GM23248 (cell line): ENCODE measurements around the gene TMEM80. TPM values are rescaled to one million over a fixed set of nuclear protein-coding genes. Genes with fewer than 3 reads are reported as not detected.

Experiments
- DNase-seq: peaks from one replicate; pipeline ENCODE4 v3.0.0-alpha.2; 2015
- H2AFZ ChIP-seq: fragments of 200-600 bp; sonication (generic); 2 replicates; pipeline ENCODE4 v1.6.1; 2016; ENCODE audit warnings: antibody characterized with exemption
- H3F3A ChIP-seq: fragments of 200-600 bp; sonication (generic); 2 replicates; pipeline ENCODE4 v1.6.1; 2016; ENCODE audit warnings: mild to moderate bottlenecking, antibody characterized with exemption, mixed run types; ENCODE audit not compliant: insufficient read depth
- H3K27ac ChIP-seq: fragments of 200-600 bp; sonication (generic); 2 replicates; pipeline ENCODE4 v1.5.1; 2016; ENCODE audit warnings: mild to moderate bottlenecking
- H3K27me3 ChIP-seq: fragments of 200-600 bp; sonication (generic); replicated peaks from 2 replicates; pipeline ENCODE4 v1.6.1; 2016; ENCODE audit warnings: mild to moderate bottlenecking; ENCODE audit not compliant: insufficient read depth
- H3K36me3 ChIP-seq: fragments of 200-600 bp; sonication (generic); 2 replicates; pipeline ENCODE4 v1.6.1; 2016; ENCODE audit warnings: low read depth, mild to moderate bottlenecking
- H3K4me1 ChIP-seq: fragments of 200-600 bp; sonication (generic); 2 replicates; pipeline ENCODE4 v1.6.1; 2016; ENCODE audit warnings: mild to moderate bottlenecking; ENCODE audit not compliant: insufficient read depth
- H3K4me2 ChIP-seq: fragments of 200-600 bp; sonication (generic); one replicate; pipeline ENCODE4 v1.6.1; 2016; ENCODE audit warnings: mild to moderate bottlenecking; ENCODE audit not compliant: unreplicated experiment
- H3K4me3 ChIP-seq: fragments of 200-600 bp; sonication (generic); 2 replicates; pipeline ENCODE4 v1.5.1; 2016; ENCODE audit warnings: mild to moderate bottlenecking
- H3K79me2 ChIP-seq: fragments of 200-600 bp; sonication (generic); 2 replicates; pipeline ENCODE4 v1.6.1; 2016; ENCODE audit warnings: mild to moderate bottlenecking; ENCODE audit not compliant: insufficient read depth
- H3K9ac ChIP-seq: fragments of 200-600 bp; sonication (generic); 2 replicates; pipeline ENCODE4 v1.6.1; 2016; ENCODE audit warnings: mild to moderate bottlenecking
- H3K9me2 ChIP-seq: fragments of 200-600 bp; sonication (generic); 2 replicates; pipeline ENCODE4 v1.6.1; 2016; ENCODE audit warnings: mixed run types, mild to moderate bottlenecking, moderate library complexity; ENCODE audit not compliant: insufficient read depth
- H3K9me3 ChIP-seq: fragments of 200-600 bp; sonication (generic); one replicate; pipeline ENCODE4 v1.6.1; 2017; ENCODE audit warnings: low read depth
- H4K20me1 ChIP-seq: fragments of 200-600 bp; sonication (generic); 2 replicates; pipeline ENCODE4 v1.6.0; 2016; ENCODE audit not compliant: insufficient read depth
- EZH2 ChIP-seq: fragments of 200-600 bp; sonication (generic); IDR thresholded peaks from 2 replicates; pipeline ENCODE4 v1.6.1; 2018; ENCODE audit warnings: antibody characterized with exemption, mild to moderate bottlenecking; ENCODE audit not compliant: insufficient read depth, poor library complexity, severe bottlenecking
- EZH2phosphoT487 ChIP-seq: fragments of 200-600 bp; sonication (generic); IDR thresholded peaks from 2 replicates; pipeline ENCODE4 v1.6.1; 2018; ENCODE audit warnings: antibody characterized with exemption, moderate library complexity, mild to moderate bottlenecking, low read depth; ENCODE audit not compliant: insufficient read depth
- WGBS, 2 experiments: methylation state at CpG; one replicate each; pipeline ENCODE4 v1.1.6; 2015 to 2017; ENCODE audit warnings: low lambda C conversion rate in 2 of 2, low coverage in 1 of 2; ENCODE audit errors: missing lambda C conversion rate in 2 of 2; 5-methylcytosine and 5-hydroxymethylcytosine counted together
- in situ Hi-C: fragments of 300-500 bp; cut with MboI; formaldehyde crosslinking; loops from 2 replicates; pipeline ENCODE4 v1.15.0; 2020
- polyA plus RNA-seq: library from polyadenylated mRNA; unstranded; fragments of >200 nt; fragmentation: Nextera tagmentation; extraction: Ambion mirVana; gene quantifications from 2 replicates; pipeline ENCODE4 v1.2.1, GENCODE V29; 2016
- total RNA-seq: library from RNA; depleted of rRNA; stranded (reverse); fragments of >200 nt; shearing (Covaris generic); gene quantifications from 2 replicates; pipeline ENCODE4 v1.2.3, GENCODE V29; 2014

Gene TMEM80
- total and polyA plus RNA-seq, 2 experiments from 2014 or later: 27.0 to 50.1 TPM

GRCh38 chr11:660681-661444 lies 34.8 kb upstream of the TMEM80 start:
- in situ Hi-C loops: no loop called here
- Histone ChIP-seq H3K4me1 (peaks cover 8% of the 10 kb centered on the region), H3K9ac (no peak overlapping the region), H3K79me2 (peaks cover 17% of the 10 kb centered on the region), H3K4me2 (no peak overlapping the region), H3K4me3 (no peak overlapping the region), H3F3A (peaks cover 4% of the 10 kb centered on the region), H3K9me2 (no peaks in the 10 kb centered on the region), H3K36me3 (no peaks in the 10 kb centered on the region), H2AFZ (no peak overlapping the region), H3K27me3 (no peaks in the 10 kb centered on the region), H3K9me3 (no peaks in the 10 kb centered on the region), H4K20me1 (no peaks in the 10 kb centered on the region), H3K27ac (no peak overlapping the region)
- TF ChIP-seq EZH2: no peak
- TF ChIP-seq EZH2phosphoT487: no peak
- 92 to 93% methylated on average over 19 of the region's 19 CpGs for whole genome bisulfite sequencing, 2 experiments
- DNase-seq: no peak

DNA sequence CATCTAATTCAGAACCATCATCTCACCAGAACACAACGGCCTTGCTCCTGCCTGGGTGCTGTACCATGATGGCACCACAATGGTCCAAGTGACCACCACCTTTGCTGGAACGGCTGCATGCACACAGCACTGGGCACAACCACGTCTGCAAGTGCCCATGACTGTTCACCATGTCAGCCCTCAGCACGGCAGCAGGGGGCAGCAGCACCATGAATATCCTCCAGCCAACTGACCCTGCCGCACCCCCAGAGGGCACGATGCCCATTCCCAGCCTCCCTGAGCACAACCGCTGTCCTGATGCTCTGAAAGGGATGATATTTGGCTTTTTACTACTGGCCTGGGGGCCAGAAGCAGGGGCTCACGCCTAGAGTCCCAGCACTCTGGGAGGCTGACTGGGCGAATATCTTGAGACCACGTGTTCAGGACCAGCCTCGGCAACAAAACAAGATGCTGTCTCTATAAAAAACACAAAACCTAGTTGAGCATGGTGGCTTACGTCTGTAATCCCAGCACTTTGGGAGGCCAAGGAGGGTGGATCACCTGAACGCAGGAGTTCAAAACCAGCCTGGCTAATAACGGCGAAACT lies 32.8 kb upstream of the TMEM80 start:
- peak; percentile 77 for DNase-seq
- Histone ChIP-seq H3K4me3 (no peak overlapping the region), H3F3A (peaks cover 10% of the 10 kb centered on the region), H3K79me2 (peaks cover 17% of the 10 kb centered on the region), H3K9ac (no peak overlapping the region), H3K9me2 (no peaks in the 10 kb centered on the region), H4K20me1 (no peaks in the 10 kb centered on the region), H3K9me3 (no peaks in the 10 kb centered on the region), H3K4me1 (peaks cover 14% of the 10 kb centered on the region), H3K27ac (no peak overlapping the region), H3K36me3 (no peaks in the 10 kb centered on the region), H3K27me3 (no peaks in the 10 kb centered on the region), H2AFZ (no peak overlapping the region), H3K4me2 (no peak overlapping the region)
- WGBS, 2 experiments: 47 to 52% methylated on average over 15 of the region's 15 CpGs
- in situ Hi-C loops: no loop called here
- TF ChIP-seq EZH2 (no peak), EZH2phosphoT487 (no peak)

GRCh38 chr11:665062-665703 lies 30.4 kb upstream of the TMEM80 start:
- Histone ChIP-seq H4K20me1 (no peaks in the 10 kb centered on the region), H3K9me3 (no peaks in the 10 kb centered on the region), H3K9me2 (no peaks in the 10 kb centered on the region), H3K79me2 (peaks cover 17% of the 10 kb centered on the region), H3K9ac (peak overlapping the region; percentile 64), H3K27ac (peak overlapping the region; percentile 74), H3F3A (peaks cover 10% of the 10 kb centered on the region), H3K4me3 (peak overlapping the region; percentile 29; the same call in 1 of the 2 replicates), H2AFZ (peak overlapping the region; percentile 45; the same call in 1 of the 2 replicates), H3K4me1 (peaks cover 14% of the 10 kb centered on the region), H3K36me3 (no peaks in the 10 kb centered on the region), H3K4me2 (peak overlapping the region; percentile 41), H3K27me3 (no peaks in the 10 kb centered on the region)
- TF ChIP-seq EZH2 (no peak), EZH2phosphoT487 (no peak)
- peak; percentile 51 for DNase-seq
- WGBS, 2 experiments: 47 to 50% methylated on average over 9 to 15 of the region's 15 CpGs
- in situ Hi-C loops: no loop called here

DNA sequence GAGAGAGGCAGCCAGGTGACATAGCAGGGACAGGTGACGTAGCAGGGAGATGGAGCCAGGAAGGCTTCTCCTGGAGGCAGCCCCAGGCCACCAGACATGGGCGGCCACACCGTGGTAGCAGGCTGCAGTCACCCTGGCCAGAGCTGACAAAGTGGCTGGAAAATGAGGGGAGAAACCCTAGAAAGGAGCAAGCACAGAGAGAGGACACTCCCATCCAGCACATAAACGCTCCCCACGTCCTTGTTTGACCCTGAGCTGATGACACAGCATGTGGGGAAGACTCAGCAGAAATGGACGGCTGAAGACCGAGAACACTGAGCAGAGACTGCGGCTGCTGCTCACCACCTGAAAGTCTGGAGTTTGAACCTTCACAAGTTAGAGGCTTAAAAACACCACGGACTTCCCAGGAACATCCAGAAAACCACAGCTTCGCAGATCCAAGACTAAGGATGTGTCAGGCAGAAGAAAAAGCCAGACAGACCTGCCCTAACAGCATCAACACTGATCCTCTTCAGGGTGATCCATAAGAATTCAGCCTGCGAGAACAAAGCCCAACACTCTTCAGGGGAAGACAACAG lies 29.8 kb upstream of the TMEM80 start:
- Histone ChIP-seq H3K27me3 (no peaks in the 10 kb centered on the region), H3K9ac (peak overlapping the region; percentile 64), H3K4me1 (peaks cover 14% of the 10 kb centered on the region), H3K79me2 (peaks cover 17% of the 10 kb centered on the region), H3F3A (peaks cover 10% of the 10 kb centered on the region), H3K4me3 (peak overlapping the region; percentile 29; the same call in 1 of the 2 replicates), H2AFZ (peak overlapping the region; percentile 45), H3K4me2 (peak overlapping the region; percentile 41), H4K20me1 (no peaks in the 10 kb centered on the region), H3K9me2 (no peaks in the 10 kb centered on the region), H3K36me3 (no peaks in the 10 kb centered on the region), H3K9me3 (no peaks in the 10 kb centered on the region), H3K27ac (peak overlapping the region; percentile 74)
- in situ Hi-C loops: no loop called here
- no peak for TF ChIP-seq EZH2
- 18% methylated on average over 11 of the region's 11 CpGs for WGBS, 2 experiments
- DNase-seq: peak; percentile 91
